ENCODE data around the gene ZNF25. TPM values are rescaled to one million over a fixed set of nuclear protein-coding genes. Genes with fewer than 3 reads are reported as not detected.

ZNF25 gene
- total RNA-seq, 1 experiment from 2014 or later, result 2.6 TPM

GRCh38 chr10:37975401-37975991 is 951 bp downstream of the ZNF25 start:
- H3K79me2 ChIP-seq (ENCODE audit: low read depth), result no peaks in the 10 kb centered on the region
- H3K27ac ChIP-seq, result no peak overlapping the region
- H3K9me3 ChIP-seq (ENCODE audit: insufficient read depth, low read depth), result no peaks in the 10 kb centered on the region
- ChIA-PET CTCF (no interaction called here), POLR2A (ENCODE audit: unreplicated experiment) (interaction anchor here (0.7 kb wide), 1 partner anchor 28 kb away, joined by 7 read pairs; no protein-coding TSS in a partner anchor)
- H2AFZ ChIP-seq, result peak overlapping the region; percentile 90
- no peaks in the 10 kb centered on the region; the same call in 1 of the 2 replicates for H3K4me1 ChIP-seq (replicated peaks; ENCODE audit: insufficient read depth)
- H3K9me2 ChIP-seq (ENCODE audit: insufficient read depth), result no peaks in the 10 kb centered on the region
- no peak for DNase-seq
- H4K20me1 ChIP-seq (ENCODE audit: insufficient read depth), result no peaks in the 10 kb centered on the region
- no peaks in the 10 kb centered on the region for H3F3A ChIP-seq (ENCODE audit: insufficient read depth, low read depth)
- H3K4me3 ChIP-seq, result peak overlapping the region; percentile 67
- H3K4me2 ChIP-seq, result peak overlapping the region; percentile 82
- TF ChIP-seq CTCF (conservative IDR thresholded peaks at IDR 0.05), result no peak
- no peak for TF ChIP-seq EZH2 (IDR thresholded peaks at IDR 0.05; ENCODE audit: low read depth)
- intact Hi-C loops (cut with micrococcal nuclease; ENCODE audit: unreplicated experiment), result loop anchor here (5.0 kb wide), 1 partner anchor 118 kb away; the partner anchor contains the start of gene ZNF248
- H3K27me3 ChIP-seq (ENCODE audit: insufficient read depth, low read depth), result no peaks in the 10 kb centered on the region
- no peaks in the 10 kb centered on the region for H3K36me3 ChIP-seq (ENCODE audit: low read depth)
- BruUV-seq (replicated peaks), result TSS peak; percentile 71

DNA sequence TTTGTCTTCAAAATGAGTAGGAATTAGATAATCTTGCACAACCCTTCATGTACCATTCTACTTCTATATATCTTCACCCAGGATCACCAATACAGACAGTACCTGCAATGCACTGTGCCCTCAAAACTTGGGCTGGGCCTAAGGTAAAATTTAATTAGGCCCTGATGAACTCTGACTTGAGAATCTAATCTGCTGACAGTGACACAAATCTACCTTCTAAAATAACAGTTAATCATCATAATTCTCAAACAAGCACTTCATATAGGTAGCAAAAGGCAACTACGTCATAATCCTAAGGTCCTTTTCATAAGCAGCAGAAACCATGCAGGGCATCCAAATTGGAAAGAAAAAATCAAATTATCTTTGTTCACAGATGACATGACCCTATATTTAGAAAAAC is 4.1 kb downstream of the ZNF25 start:
- Histone ChIP-seq H3K27ac (no peak overlapping the region), H3K27me3 (ENCODE audit: insufficient read depth, low read depth) (no peaks in the 10 kb centered on the region), H3K9me2 (ENCODE audit: insufficient read depth) (no peaks in the 10 kb centered on the region), H3K79me2 (ENCODE audit: low read depth) (no peaks in the 10 kb centered on the region), H3K9me3 (ENCODE audit: insufficient read depth, low read depth) (no peaks in the 10 kb centered on the region), H2AFZ (no peak overlapping the region), H3K4me2 (no peak overlapping the region), H3K4me3 (no peak overlapping the region), H3F3A (ENCODE audit: insufficient read depth, low read depth) (no peaks in the 10 kb centered on the region), H3K4me1 (replicated peaks; ENCODE audit: insufficient read depth) (no peaks in the 10 kb centered on the region; the same call in 1 of the 2 replicates), H3K36me3 (ENCODE audit: low read depth) (no peaks in the 10 kb centered on the region), H4K20me1 (ENCODE audit: insufficient read depth) (no peaks in the 10 kb centered on the region)
- CTCF ChIA-PET, result no interaction called here
- no peak for TF ChIP-seq CTCF (conservative IDR thresholded peaks at IDR 0.05)
- TF ChIP-seq EZH2 (IDR thresholded peaks at IDR 0.05; ENCODE audit: low read depth), result no peak
- no peak for DNase-seq
- intact Hi-C loops (cut with micrococcal nuclease; ENCODE audit: unreplicated experiment), result no loop called here
- BruUV-seq (replicated peaks), result no TSS peak
- POLR2A ChIA-PET (ENCODE audit: unreplicated experiment), result no interaction called here

GRCh38 chr10:37965006-37965405 is 11.4 kb downstream of the ZNF25 start:
- no peak for DNase-seq
- Histone ChIP-seq H3K27me3 (ENCODE audit: insufficient read depth, low read depth) (no peaks in the 10 kb centered on the region), H3F3A (ENCODE audit: insufficient read depth, low read depth) (no peaks in the 10 kb centered on the region), H3K4me2 (no peak overlapping the region), H3K4me3 (no peak overlapping the region), H3K9me2 (ENCODE audit: insufficient read depth) (no peaks in the 10 kb centered on the region), H2AFZ (no peak overlapping the region), H3K27ac (no peak overlapping the region), H3K36me3 (ENCODE audit: low read depth) (no peaks in the 10 kb centered on the region), H3K79me2 (ENCODE audit: low read depth) (no peaks in the 10 kb centered on the region), H3K9me3 (ENCODE audit: insufficient read depth, low read depth) (no peaks in the 10 kb centered on the region), H3K4me1 (replicated peaks; ENCODE audit: insufficient read depth) (no peaks in the 10 kb centered on the region), H4K20me1 (ENCODE audit: insufficient read depth) (no peaks in the 10 kb centered on the region)
- TF ChIP-seq CTCF (conservative IDR thresholded peaks at IDR 0.05) (no peak), EZH2 (IDR thresholded peaks at IDR 0.05; ENCODE audit: low read depth) (no peak)
- POLR2A ChIA-PET (ENCODE audit: unreplicated experiment), result no interaction called here
- BruUV-seq (replicated peaks), result no TSS peak
- intact Hi-C loops (cut with micrococcal nuclease; ENCODE audit: unreplicated experiment), result no loop called here
- CTCF ChIA-PET, result no interaction called here

All from PC-9 (cell line).